ENCODE results near the gene DHX29. TPM values are rescaled to one million over a fixed set of nuclear protein-coding genes. Genes with fewer than 3 reads are reported as not detected.

DHX29 gene
- total RNA-seq, 1 experiment from 2014 or later = 30.1 TPM

- H3K4me3 ChIP-seq (ENCODE audit: low read depth in 2 of 2, low read length in 2 of 2) = no peak overlapping the region
- ChIA-PET POLR2A (no interaction called here), CTCF (no interaction called here)
- BruUV-seq (replicated peaks) = no TSS peak
- intact Hi-C loops (cut with micrococcal nuclease; ENCODE audit: unreplicated experiment) (no loop called here), in situ Hi-C loops (cut with HindIII; ENCODE audit: low pct_unique_long_range_greater_than_20kb, low sequenced_read_pairs) (no loop called here)
- H3K27ac ChIP-seq (ENCODE audit: low read length) = no peak overlapping the region
- no peaks in the 10 kb centered on the region for H3K9me3 ChIP-seq (ENCODE audit: control insufficient read depth, insufficient read depth, low read depth, low read length)
- peaks cover 4% of the 10 kb centered on the region for H3K4me1 ChIP-seq (ENCODE audit: control insufficient read depth, insufficient read depth, low read length)
- no peaks in the 10 kb centered on the region for H3K27me3 ChIP-seq (ENCODE audit: control insufficient read depth, insufficient read depth, low read length)
- TF ChIP-seq TCF7L2 (IDR thresholded peaks at IDR 0.05; ENCODE audit: low read depth, low read length) (no peak), CTCF (IDR thresholded peaks at IDR 0.05) (no peak), SIN3A (IDR thresholded peaks at IDR 0.05; ENCODE audit: borderline replicate concordance, insufficient read depth, low read depth, low read length) (no peak), POLR2AphosphoS5 (IDR thresholded peaks at IDR 0.05; ENCODE audit: low read depth, low read length) (no peak)
- TF ChIP-seq, protein P1, sequence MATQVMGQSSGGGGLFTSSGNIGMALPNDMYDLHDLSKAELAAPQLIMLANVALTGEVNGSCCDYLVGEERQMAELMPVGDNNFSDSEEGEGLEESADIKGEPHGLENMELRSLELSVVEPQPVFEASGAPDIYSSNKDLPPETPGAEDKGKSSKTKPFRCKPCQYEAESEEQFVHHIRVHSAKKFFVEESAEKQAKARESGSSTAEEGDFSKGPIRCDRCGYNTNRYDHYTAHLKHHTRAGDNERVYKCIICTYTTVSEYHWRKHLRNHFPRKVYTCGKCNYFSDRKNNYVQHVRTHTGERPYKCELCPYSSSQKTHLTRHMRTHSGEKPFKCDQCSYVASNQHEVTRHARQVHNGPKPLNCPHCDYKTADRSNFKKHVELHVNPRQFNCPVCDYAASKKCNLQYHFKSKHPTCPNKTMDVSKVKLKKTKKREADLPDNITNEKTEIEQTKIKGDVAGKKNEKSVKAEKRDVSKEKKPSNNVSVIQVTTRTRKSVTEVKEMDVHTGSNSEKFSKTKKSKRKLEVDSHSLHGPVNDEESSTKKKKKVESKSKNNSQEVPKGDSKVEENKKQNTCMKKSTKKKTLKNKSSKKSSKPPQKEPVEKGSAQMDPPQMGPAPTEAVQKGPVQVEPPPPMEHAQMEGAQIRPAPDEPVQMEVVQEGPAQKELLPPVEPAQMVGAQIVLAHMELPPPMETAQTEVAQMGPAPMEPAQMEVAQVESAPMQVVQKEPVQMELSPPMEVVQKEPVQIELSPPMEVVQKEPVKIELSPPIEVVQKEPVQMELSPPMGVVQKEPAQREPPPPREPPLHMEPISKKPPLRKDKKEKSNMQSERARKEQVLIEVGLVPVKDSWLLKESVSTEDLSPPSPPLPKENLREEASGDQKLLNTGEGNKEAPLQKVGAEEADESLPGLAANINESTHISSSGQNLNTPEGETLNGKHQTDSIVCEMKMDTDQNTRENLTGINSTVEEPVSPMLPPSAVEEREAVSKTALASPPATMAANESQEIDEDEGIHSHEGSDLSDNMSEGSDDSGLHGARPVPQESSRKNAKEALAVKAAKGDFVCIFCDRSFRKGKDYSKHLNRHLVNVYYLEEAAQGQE (IDR thresholded peaks at IDR 0.05; ENCODE audit: insufficient read depth in 1 of 2, low read depth in 2 of 2, low read length in 1 of 2) = no peak
- DNase-seq (ENCODE audit: low read depth, low spot score) (no peak), ATAC-seq (no peak)
- H3K36me3 ChIP-seq (ENCODE audit: control insufficient read depth, insufficient read depth, low read length) = no peaks in the 10 kb centered on the region
Measured at GRCh38 chr5:55222092-55222984, 85.2 kb downstream of the DHX29 start.

- Histone ChIP-seq H3K4me3 (ENCODE audit: low read depth in 2 of 2, low read length in 2 of 2) (no peak overlapping the region), H3K27ac (ENCODE audit: low read length) (no peak overlapping the region), H3K27me3 (ENCODE audit: control insufficient read depth, insufficient read depth, low read length) (no peaks in the 10 kb centered on the region), H3K4me1 (ENCODE audit: control insufficient read depth, insufficient read depth, low read length) (no peaks in the 10 kb centered on the region), H3K36me3 (ENCODE audit: control insufficient read depth, insufficient read depth, low read length) (no peaks in the 10 kb centered on the region), H3K9me3 (ENCODE audit: control insufficient read depth, insufficient read depth, low read depth, low read length) (no peaks in the 10 kb centered on the region)
- no TSS peak for BruUV-seq (replicated peaks)
- CTCF ChIA-PET = no interaction called here
- POLR2A ChIA-PET = no interaction called here
- intact Hi-C loops (cut with micrococcal nuclease; ENCODE audit: unreplicated experiment) = no loop called here
- TF ChIP-seq, protein P1 (IDR thresholded peaks at IDR 0.05; ENCODE audit: insufficient read depth in 1 of 2, low read depth in 2 of 2, low read length in 1 of 2) = no peak
- TF ChIP-seq SIN3A (IDR thresholded peaks at IDR 0.05; ENCODE audit: borderline replicate concordance, insufficient read depth, low read depth, low read length) (no peak), POLR2AphosphoS5 (IDR thresholded peaks at IDR 0.05; ENCODE audit: low read depth, low read length) (no peak), TCF7L2 (IDR thresholded peaks at IDR 0.05; ENCODE audit: low read depth, low read length) (no peak), CTCF (IDR thresholded peaks at IDR 0.05) (no peak)
- in situ Hi-C loops (cut with HindIII; ENCODE audit: low pct_unique_long_range_greater_than_20kb, low sequenced_read_pairs) = no loop called here
- DNase-seq (ENCODE audit: low read depth, low spot score) = no peak
- ATAC-seq = no peak
Measured at GRCh38 chr5:55220433-55221185, 86.9 kb downstream of the DHX29 start.

All from Panc1 (cell line).